ENCODE results near the gene RAPGEF1.
"Not testable (repeated sequence)": the region's sequence is repeated elsewhere in the genome, so short reads cannot be mapped to it uniquely, and the experiment has no call there.

RAPGEF1 gene

GRCh38 chr9:131668439-131669268, 71.2 kb downstream of the RAPGEF1 start:
- DNase-seq = peak in 1 of 2 donors; percentile 82

- DNase-seq = no peak
Measured at GRCh38 chr9:131668057-131668438, 71.8 kb downstream of the RAPGEF1 start.

- DNase-seq = peak; percentile 93 to 99
Measured at GRCh38 chr9:131667576-131667975, 72.3 kb downstream of the RAPGEF1 start.

DNA sequence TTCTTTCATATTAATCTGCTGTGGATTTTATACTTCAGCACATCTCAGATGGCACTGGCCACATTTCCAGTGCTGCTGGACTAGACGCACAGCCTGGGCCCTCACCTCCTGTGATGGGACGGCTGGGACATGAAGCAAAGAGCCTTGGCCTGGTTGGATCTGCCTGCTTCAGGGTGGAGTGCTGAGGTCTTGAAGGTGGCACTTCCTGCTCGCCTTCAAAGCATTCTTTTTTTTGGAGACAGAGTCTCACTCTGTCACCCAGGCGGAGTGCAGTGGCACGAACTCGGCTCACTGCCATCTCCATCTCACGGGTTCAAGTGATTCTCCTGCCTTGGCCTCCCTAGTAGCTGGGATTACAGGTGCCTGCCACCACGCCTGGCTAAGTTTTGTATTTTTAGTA, 73.1 kb downstream of the RAPGEF1 start:
- DNase-seq = no peak

GRCh38 chr9:131666029-131666428, 73.8 kb downstream of the RAPGEF1 start:
- DNase-seq = no peak

GRCh38 chr9:131663288-131663687, 76.6 kb downstream of the RAPGEF1 start:
- no peak for DNase-seq

DNA sequence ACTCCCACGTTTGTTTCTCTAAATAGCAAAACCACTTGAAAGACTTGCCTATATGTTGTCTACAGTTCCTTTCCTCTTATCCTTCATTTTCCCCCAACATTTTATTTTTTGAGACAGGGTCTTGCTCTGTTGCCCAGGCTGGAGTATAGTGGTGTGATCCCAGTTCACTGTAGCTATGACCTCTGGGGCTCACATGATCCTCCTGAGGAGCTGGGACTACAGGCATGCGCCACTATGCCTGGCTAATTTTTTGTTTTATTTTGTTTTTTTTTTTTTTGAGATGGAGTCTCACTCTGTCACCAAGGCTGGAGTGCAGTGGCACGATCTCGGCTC, 77.6 kb downstream of the RAPGEF1 start:
- not testable (repeated sequence) for DNase-seq

- peak; percentile 47 to 62 for DNase-seq
Measured at GRCh38 chr9:131661568-131662288, 78.1 kb downstream of the RAPGEF1 start.

GRCh38 chr9:131660466-131661405, 79.1 kb downstream of the RAPGEF1 start:
- DNase-seq = no peak

GRCh38 chr9:131658377-131659129, 81.3 kb downstream of the RAPGEF1 start:
- DNase-seq = peak; percentile 85 to 88

GRCh38 chr9:131657940-131658339, 81.9 kb downstream of the RAPGEF1 start:
- no peak for DNase-seq

GRCh38 chr9:131657456-131657855, 82.4 kb downstream of the RAPGEF1 start:
- no peak for DNase-seq

DNA sequence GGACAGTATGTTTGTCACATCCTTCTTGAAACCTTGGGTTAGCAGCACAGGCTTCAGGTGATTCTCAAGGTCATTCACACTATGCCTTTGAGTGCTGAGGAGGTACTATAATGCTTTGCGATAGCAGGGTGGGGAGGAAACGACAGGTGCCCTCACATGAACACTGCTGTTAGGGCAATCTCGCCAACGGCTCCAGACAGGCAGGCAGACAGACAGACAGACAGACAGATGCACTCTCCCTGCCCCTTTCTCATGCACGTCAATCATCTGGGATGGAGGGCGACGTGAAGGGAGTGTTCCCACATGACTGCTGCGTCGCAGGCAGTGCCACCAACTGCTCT, 82.9 kb downstream of the RAPGEF1 start:
- no peak for DNase-seq

DNA sequence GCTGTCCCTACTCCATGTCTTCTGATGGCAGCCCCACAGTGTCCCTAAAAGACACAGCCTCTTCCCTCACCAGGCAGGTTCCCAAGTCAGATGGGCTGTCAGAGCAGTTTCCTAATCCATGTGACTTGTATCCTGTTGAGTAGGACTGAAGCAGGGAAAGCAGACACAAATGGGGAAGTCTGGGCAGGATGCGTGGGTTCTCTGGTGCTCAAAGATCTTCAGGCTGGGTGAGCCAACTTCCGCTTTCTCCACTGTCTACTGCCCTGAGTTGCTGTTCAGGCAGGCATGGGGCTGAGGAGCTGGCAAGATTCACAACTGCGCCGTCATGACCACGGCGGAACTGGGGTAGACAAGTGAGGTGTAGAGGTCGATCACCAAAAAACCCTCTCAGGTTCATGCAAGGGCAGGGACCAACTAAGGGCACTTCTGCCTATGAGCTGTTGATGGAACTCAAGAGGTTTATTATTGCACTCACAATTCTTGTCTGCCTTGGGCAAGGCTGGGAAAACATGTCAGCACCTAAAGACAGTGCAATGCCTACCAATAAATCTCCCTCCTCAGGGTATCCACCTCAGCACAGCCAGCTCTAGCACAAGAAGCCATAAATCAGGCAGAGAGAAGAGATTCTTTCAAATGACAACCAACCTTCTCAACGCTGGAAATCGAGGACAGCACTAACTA, 83.4 kb downstream of the RAPGEF1 start:
- peak; percentile 96 to 100 for DNase-seq

- not testable (repeated sequence) for DNase-seq
Measured at GRCh38 chr9:131654369-131654768, 85.5 kb downstream of the RAPGEF1 start.

DNA sequence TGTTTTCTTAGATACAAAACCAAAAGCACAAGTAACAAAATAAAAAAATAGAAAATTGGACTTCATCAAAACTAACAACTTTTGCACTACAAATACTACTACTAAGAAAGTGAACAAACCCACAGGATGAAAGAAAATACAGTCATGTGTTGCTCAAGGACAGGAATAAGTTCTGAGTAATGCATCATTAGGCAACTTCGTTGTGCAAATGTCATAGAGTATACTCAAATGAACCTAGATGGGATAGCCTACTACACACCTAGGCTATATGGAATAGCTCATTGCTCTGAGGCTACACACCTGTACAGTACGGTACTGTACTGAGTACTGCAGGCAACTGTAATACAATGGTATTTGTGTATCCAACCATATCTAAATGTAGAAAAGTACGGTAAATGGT, 88.3 kb downstream of the RAPGEF1 start:
- DNase-seq = peak; percentile 85 to 86

GRCh38 chr9:131651160-131651559, 88.7 kb downstream of the RAPGEF1 start:
- no peak for DNase-seq

GRCh38 chr9:131650254-131650653, 89.6 kb downstream of the RAPGEF1 start:
- DNase-seq = peak; percentile 85 to 91

- no peak for DNase-seq
Measured at GRCh38 chr9:131649646-131650045, 90.2 kb downstream of the RAPGEF1 start.

DNA sequence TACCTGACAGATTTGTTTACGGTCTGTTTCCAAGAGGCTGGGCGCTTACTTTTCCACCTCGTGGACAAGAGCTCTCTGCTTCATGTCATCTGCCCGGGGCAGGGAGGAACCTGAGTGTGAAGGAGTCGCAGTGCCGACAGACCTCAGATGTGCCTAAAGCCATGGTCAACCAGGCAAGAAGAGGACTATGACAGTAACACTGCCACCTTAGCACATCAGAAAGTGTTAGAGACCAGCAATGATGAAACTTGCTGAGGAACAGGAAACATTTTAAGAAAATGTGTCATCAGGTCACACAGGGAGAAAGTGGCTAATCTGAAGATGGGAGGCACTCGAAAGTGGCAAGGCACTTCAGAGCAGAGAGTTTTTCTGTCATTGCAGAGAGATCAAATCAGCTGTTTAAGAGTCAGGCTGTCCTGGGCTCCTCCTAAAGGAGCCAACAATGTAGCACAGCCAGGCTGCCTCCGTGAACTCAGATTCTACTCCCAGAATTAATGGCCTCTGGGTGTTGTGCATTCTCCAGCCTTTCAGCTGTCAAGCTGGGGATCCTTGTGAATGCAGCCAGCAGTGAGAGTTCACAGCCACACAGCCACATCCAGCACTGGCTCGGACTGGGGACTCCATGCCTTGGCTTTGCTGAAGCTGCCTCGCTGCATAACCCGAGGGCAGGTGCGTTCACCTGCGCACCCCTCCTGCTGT, 94.6 kb downstream of the RAPGEF1 start:
- peak in 1 of 2 donors; percentile 61 for DNase-seq

DNA sequence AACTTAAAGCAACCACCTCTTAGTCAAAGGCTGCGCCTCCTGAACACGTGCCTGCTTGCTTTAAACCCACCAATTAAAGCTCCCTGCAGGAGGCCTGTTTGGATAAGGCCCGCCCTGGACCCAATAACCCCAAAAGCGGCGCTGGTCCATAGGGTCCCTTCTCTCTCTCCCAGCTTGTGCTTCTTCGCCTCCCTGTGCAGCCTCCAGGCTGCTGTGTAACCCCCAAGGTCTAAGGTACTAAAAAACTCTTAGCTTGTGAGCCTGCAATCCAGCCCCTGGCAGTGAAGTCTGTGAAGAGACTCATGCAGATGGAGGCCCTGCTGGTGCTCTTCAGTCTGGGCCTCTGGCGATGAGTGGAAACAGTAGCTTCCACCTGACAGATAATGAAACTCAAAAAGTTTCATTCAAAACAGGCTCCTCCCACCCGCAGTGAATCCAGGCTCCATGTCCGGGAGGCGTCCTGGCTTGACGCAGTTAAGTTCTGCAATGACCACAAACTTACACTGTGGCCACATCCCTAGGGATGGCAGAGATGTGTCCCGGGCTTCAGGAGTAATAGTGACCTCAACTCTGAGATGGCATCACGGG, 97.3 kb downstream of the RAPGEF1 start:
- DNase-seq = no peak
